CD4-positive, alpha-beta T cell treated with Interleukin-4 for 1 hour (primary cell): ENCODE measurements around the gene KANSL1L.
"Not testable (repeated sequence)": the region's sequence is repeated elsewhere in the genome, so short reads cannot be mapped to it uniquely, and the experiment has no call there.

Source experiments
- DNase-seq, 2 donors: peaks; one replicate each; pipeline ENCODE4 v3.0.0-alpha.2; 2020 to 2022

The KANSL1L gene

GRCh38 chr2:210177769-210178168 lies 6.6 kb upstream of the KANSL1L start:
- no peak for DNase-seq

GRCh38 chr2:210177115-210177514 lies 5.9 kb upstream of the KANSL1L start:
- not testable (repeated sequence) for DNase-seq

- DNase-seq = no peak
Observed at GRCh38 chr2:210174086-210174485, 2.9 kb upstream of the KANSL1L start.

GRCh38 chr2:210172219-210172575 lies 988 bp upstream of the KANSL1L start:
- no peak for DNase-seq

GRCh38 chr2:210170446-210171303 lies 534 bp downstream of the KANSL1L start:
- DNase-seq = peak; percentile 96 to 97

- no peak for DNase-seq
Observed at GRCh38 chr2:210170196-210170445, 1.1 kb downstream of the KANSL1L start.

GRCh38 chr2:210169516-210170195 lies 1.6 kb downstream of the KANSL1L start:
- peak in 1 of 2 donors; percentile 30 for DNase-seq

GRCh38 chr2:210167227-210167626 lies 4.0 kb downstream of the KANSL1L start:
- DNase-seq = no peak

GRCh38 chr2:210162466-210163124 lies 8.6 kb downstream of the KANSL1L start:
- no peak for DNase-seq

- DNase-seq = no peak
Observed at GRCh38 chr2:210159059-210159458, 12.2 kb downstream of the KANSL1L start.

GRCh38 chr2:210158236-210158635 lies 13.0 kb downstream of the KANSL1L start:
- no peak for DNase-seq

GRCh38 chr2:210157526-210157925 lies 13.7 kb downstream of the KANSL1L start:
- no peak for DNase-seq

GRCh38 chr2:210147614-210148013 lies 23.6 kb downstream of the KANSL1L start:
- no peak for DNase-seq

GRCh38 chr2:210132239-210132638 lies 39.0 kb downstream of the KANSL1L start:
- no peak for DNase-seq

GRCh38 chr2:210128961-210129360 lies 42.2 kb downstream of the KANSL1L start:
- DNase-seq = no peak

- no peak for DNase-seq
Observed at GRCh38 chr2:210113614-210114235, 57.5 kb downstream of the KANSL1L start.

GRCh38 chr2:210112871-210113270 lies 58.3 kb downstream of the KANSL1L start:
- no peak for DNase-seq

GRCh38 chr2:210099940-210100339 lies 71.3 kb downstream of the KANSL1L start:
- no peak for DNase-seq

- no peak for DNase-seq
Observed at GRCh38 chr2:210094787-210095186, 76.4 kb downstream of the KANSL1L start.

GRCh38 chr2:210092791-210093190 lies 78.4 kb downstream of the KANSL1L start:
- DNase-seq = no peak

GRCh38 chr2:210086930-210087329 lies 84.3 kb downstream of the KANSL1L start:
- DNase-seq = no peak

- no peak for DNase-seq
Observed at GRCh38 chr2:210086292-210086691, 84.9 kb downstream of the KANSL1L start.

GRCh38 chr2:210072922-210073509 lies 98.2 kb downstream of the KANSL1L start:
- peak in 1 of 2 donors; percentile 2 for DNase-seq
